ENCODE data around the gene SUN3. TPM values are rescaled to one million over a fixed set of nuclear protein-coding genes. Genes with fewer than 3 reads are reported as not detected.
"Not testable (repeated sequence)": the region's sequence is repeated elsewhere in the genome, so short reads cannot be mapped to it uniquely, and the experiment has no call there.

Gene SUN3
- total RNA-seq, 3 donors from 2014 or later = not detected

GRCh38 chr7:47952224-47952623 is 76.7 kb downstream of the SUN3 start:
- Mint-ChIP-seq H3K4me3 (no peak overlapping the region), H3K27me3 (ENCODE audit: low read depth) (no peaks in the 10 kb centered on the region), H3K36me3 (ENCODE audit: insufficient read depth) (peaks cover 14% of the 10 kb centered on the region), H3K9me3 (no peaks in the 10 kb centered on the region), H3K4me1 (ENCODE audit: low read depth) (no peaks in the 10 kb centered on the region)
- DNase-seq = no peak
- no peak for ATAC-seq

DNA sequence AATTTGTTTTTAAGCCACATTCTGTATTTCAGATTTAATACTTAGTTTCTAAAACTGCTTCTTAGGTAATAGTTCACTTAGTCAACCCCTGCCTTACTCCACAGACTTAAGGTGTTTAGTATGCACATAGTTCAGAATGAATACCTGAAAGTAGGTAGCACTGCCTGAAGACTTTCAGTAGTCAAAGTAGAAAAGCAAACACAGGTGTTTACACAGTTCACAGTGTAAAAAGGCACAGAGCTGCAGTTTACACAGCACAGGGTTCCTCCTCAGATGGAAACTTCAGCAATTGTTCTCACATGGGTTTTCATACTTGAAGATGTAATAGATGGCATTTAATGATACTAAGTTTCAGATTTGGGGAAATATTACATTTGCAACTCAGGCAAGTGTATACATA is 77.5 kb downstream of the SUN3 start:
- DNase-seq (no peak), ATAC-seq (no peak)
- H3K9me3 Mint-ChIP-seq = no peaks in the 10 kb centered on the region
- no peaks in the 10 kb centered on the region for H3K4me1 Mint-ChIP-seq (ENCODE audit: low read depth)
- H3K27me3 Mint-ChIP-seq (ENCODE audit: low read depth) = no peaks in the 10 kb centered on the region
- peaks cover 10% of the 10 kb centered on the region for H3K36me3 Mint-ChIP-seq (ENCODE audit: insufficient read depth)
- H3K4me3 Mint-ChIP-seq = no peak overlapping the region

DNA sequence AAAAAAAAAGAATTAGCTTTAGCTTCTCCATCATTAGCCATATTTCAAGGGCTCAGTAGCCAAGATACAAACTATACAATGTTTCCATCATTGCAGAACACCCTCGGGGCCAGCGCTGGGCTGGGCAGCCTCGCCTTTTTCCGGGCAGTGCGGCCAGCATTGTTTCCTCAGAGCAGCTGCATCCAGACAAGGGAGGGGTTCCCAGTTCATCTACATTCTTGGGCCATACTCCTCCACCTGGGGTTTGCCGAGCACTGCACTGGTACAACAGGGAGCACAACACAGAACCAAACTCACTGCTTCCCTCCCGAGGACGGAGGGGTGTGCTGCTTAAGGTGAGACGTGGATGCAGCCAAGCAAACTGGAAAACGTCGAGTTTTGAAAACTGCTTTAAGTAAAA is 78.2 kb downstream of the SUN3 start:
- DNase-seq (no peak), ATAC-seq (no peak)

DNA sequence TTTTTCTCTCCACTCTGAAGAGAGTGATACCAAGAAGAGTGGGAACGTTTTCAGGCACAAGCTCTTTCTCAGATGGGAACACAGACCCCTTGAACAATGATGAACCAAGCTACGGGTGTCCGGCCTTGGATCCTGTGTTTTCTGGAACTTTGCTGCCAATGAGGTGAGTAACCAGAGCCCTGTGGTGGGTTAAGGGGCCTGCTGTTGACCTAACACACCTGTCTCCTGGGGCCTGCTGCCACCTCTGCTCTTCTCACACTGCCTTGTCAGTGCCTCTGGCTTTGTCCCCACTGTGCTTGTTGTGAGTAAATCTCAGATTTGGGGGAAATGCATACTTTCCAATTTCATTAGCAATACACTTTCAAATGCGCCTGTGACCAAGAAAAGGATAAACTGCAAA is 79.2 kb downstream of the SUN3 start:
- no peaks in the 10 kb centered on the region for H3K9me3 Mint-ChIP-seq
- DNase-seq (no peak), ATAC-seq (no peak)
- no peak overlapping the region for H3K4me3 Mint-ChIP-seq
- H3K27me3 Mint-ChIP-seq (ENCODE audit: low read depth) = no peaks in the 10 kb centered on the region
- H3K36me3 Mint-ChIP-seq (ENCODE audit: insufficient read depth) = peaks cover 6% of the 10 kb centered on the region
- H3K4me1 Mint-ChIP-seq (ENCODE audit: low read depth) = no peaks in the 10 kb centered on the region

More for the DNA sequence above, 78.2 kb downstream of the SUN3 start:
- Mint-ChIP-seq H3K36me3 (ENCODE audit: insufficient read depth) (peaks cover 10% of the 10 kb centered on the region), H3K9me3 (no peaks in the 10 kb centered on the region), H3K4me3 (no peak overlapping the region), H3K27me3 (ENCODE audit: low read depth) (no peaks in the 10 kb centered on the region), H3K4me1 (ENCODE audit: low read depth) (no peaks in the 10 kb centered on the region)

GRCh38 chr7:47948141-47948790 is 80.6 kb downstream of the SUN3 start, which contains the start of gene PKD1L1:
TSS of gene PKD1L1 (minus strand) at chr7:47948466. CDS start at chr7:47948440, 26 bp downstream.
- DNase-seq (no peak), ATAC-seq (no peak)
- no peaks in the 10 kb centered on the region for H3K4me1 Mint-ChIP-seq (ENCODE audit: low read depth)
- no peak within 1 kb of the TSS for H3K4me3 Mint-ChIP-seq
- no peaks in the 10 kb centered on the region for H3K27me3 Mint-ChIP-seq (ENCODE audit: low read depth)
- no peaks in the 10 kb centered on the region for H3K9me3 Mint-ChIP-seq
- H3K36me3 Mint-ChIP-seq (ENCODE audit: insufficient read depth) = no peaks in the 10 kb centered on the region

GRCh38 chr7:47947355-47947749 is 81.6 kb downstream of the SUN3 start:
- H3K9me3 Mint-ChIP-seq = no peaks in the 10 kb centered on the region
- no peak for DNase-seq
- H3K27me3 Mint-ChIP-seq (ENCODE audit: low read depth) = no peaks in the 10 kb centered on the region
- ATAC-seq = no peak
- no peaks in the 10 kb centered on the region for H3K4me1 Mint-ChIP-seq (ENCODE audit: low read depth)
- H3K4me3 Mint-ChIP-seq = no peak overlapping the region
- no peaks in the 10 kb centered on the region for H3K36me3 Mint-ChIP-seq (ENCODE audit: insufficient read depth)

- DNase-seq (no peak), ATAC-seq (no peak)
- Mint-ChIP-seq H3K4me1 (ENCODE audit: low read depth) (no peaks in the 10 kb centered on the region), H3K4me3 (no peak overlapping the region), H3K9me3 (no peaks in the 10 kb centered on the region), H3K27me3 (ENCODE audit: low read depth) (no peaks in the 10 kb centered on the region), H3K36me3 (ENCODE audit: insufficient read depth) (no peaks in the 10 kb centered on the region)
Observed at GRCh38 chr7:47946581-47947354, 82.1 kb downstream of the SUN3 start.

- Mint-ChIP-seq H3K9me3 (no peaks in the 10 kb centered on the region), H3K36me3 (ENCODE audit: insufficient read depth) (no peaks in the 10 kb centered on the region), H3K27me3 (ENCODE audit: low read depth) (no peaks in the 10 kb centered on the region), H3K4me1 (ENCODE audit: low read depth) (no peaks in the 10 kb centered on the region), H3K4me3 (no peak overlapping the region)
- ATAC-seq = peak in 1 of 2 donors; percentile 50
- DNase-seq = peak; percentile 76
Observed at GRCh38 chr7:47945261-47946015, 83.5 kb downstream of the SUN3 start.

DNA sequence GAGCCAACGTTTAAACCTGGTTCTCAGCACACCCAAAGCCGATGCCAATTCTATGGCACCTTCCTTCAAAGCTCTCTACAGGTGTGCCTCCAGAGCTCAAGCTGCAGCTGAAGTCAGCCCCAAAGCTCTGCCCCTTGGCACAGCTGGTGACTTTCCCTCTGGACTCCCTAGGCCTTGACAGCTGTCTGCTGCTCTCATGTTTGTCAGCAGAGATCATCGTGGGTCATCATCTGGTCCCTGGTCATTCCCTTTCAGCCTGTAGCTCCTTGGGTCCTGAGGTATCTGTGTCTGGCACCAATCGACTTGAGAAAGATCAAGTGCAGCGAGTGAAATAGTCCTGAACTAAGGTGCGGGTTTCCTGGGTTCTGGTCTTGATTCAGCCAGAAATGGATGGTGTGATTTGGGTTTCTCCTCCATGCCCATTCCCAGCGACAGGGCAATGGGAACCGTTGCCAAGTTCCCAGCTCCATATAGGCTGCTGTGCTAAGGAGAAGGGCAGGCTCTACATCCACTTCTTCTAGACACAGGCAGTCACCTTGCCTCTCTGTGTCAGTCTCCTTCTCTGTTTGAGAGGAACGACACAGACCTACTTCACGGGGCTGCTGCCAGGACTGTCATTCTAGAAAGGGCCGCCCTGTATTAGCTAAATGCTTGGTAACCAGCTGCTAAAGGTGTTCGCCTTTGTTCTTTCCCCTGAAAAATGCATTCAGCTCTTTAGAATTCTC is 84.2 kb downstream of the SUN3 start:
- Mint-ChIP-seq H3K27me3 (ENCODE audit: low read depth) (no peaks in the 10 kb centered on the region), H3K9me3 (no peaks in the 10 kb centered on the region), H3K36me3 (ENCODE audit: insufficient read depth) (no peaks in the 10 kb centered on the region), H3K4me3 (no peak overlapping the region), H3K4me1 (ENCODE audit: low read depth) (no peaks in the 10 kb centered on the region)
- no peak for ATAC-seq
- no peak for DNase-seq

DNA sequence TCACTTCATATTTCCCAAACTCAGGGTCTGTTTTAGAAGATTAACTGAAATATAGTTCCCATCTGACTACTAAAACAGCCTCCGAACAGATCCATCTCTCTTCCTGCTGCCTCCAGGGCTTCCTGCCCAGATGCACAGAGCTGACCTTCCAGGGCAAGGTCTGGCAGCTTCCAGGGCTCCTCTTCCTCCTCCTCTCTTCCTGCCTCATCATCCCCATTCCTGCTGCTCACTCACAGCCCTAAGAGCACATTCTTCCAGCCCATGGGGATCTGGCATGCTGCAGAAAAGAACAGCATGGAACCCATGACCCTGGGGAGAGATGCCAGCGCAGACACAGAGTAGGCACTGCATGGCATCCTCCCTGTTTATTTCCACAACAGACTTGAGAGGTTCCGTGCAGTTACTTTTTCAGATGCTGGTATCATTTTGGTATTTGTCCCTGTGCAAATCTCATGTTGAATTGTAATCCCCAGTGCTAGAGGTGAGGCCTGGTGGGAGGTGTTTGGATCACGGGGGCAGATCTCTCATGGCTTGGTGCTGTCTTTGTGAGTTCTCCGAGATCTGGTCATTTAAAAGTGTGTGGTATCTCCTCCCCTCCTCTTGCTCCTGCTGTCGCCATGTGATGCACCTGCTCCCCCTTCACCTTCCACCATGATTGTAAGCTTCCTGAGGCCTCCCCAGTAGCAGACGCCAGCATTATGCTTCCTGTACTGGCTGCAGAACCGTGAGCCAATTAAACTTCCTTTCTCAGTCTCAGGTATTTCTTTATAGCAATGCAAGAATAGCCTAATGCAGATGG is 85.0 kb downstream of the SUN3 start:
- ATAC-seq (no peak), DNase-seq (no peak)
- Mint-ChIP-seq H3K4me1 (ENCODE audit: low read depth) (no peaks in the 10 kb centered on the region), H3K9me3 (no peaks in the 10 kb centered on the region), H3K4me3 (no peak overlapping the region), H3K36me3 (ENCODE audit: insufficient read depth) (no peaks in the 10 kb centered on the region), H3K27me3 (ENCODE audit: low read depth) (no peaks in the 10 kb centered on the region)

DNA sequence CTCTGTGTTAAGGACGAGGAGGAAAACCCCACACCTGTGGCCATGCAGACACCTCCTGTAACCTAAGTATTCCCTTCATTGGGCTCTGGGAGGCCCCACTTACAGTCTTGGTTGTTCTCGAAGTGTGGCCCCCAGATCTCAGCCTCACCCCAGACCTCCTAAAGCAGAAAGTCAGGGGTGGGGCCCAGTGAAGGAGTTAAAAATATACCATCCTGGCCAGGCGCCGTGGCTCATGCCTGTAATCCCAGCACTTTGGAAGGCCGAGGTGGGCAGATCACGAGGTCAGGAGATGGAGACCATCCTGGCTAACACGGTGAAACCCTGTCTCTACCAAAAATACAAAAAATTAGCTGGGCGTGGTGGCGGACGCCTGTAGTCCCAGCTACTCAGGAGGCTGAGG is 86.3 kb downstream of the SUN3 start:
- not testable (repeated sequence) for H3K27me3 Mint-ChIP-seq (ENCODE audit: low read depth); DNase-seq; H3K36me3 Mint-ChIP-seq (ENCODE audit: insufficient read depth); ATAC-seq; H3K4me3 Mint-ChIP-seq; H3K4me1 Mint-ChIP-seq (ENCODE audit: low read depth); H3K9me3 Mint-ChIP-seq

DNA sequence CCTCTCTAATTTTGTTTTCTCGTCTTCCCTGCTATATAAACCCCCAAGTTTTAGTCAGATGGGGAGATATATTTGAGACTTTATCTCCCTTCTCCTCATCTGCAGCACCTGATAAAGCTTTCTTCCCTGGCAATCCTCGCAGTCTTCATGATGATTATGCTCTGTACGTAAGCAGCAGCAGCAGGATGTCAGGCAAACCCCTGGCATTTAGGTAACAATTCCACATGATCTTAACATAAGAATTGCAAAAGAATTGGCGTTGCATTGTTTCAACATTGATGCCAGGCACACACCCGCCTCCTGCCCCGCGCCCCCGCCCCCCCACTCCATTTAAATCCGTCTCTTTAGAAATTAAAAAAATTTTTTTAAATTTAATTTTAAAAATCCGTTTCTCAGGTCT is 86.8 kb downstream of the SUN3 start:
- Mint-ChIP-seq H3K36me3 (ENCODE audit: insufficient read depth) (no peaks in the 10 kb centered on the region), H3K9me3 (no peaks in the 10 kb centered on the region), H3K4me3 (no peak overlapping the region), H3K27me3 (ENCODE audit: low read depth) (no peaks in the 10 kb centered on the region), H3K4me1 (ENCODE audit: low read depth) (peaks cover 3% of the 10 kb centered on the region)
- no peak for ATAC-seq
- no peak for DNase-seq

GRCh38 chr7:47941136-47941844 is 87.6 kb downstream of the SUN3 start:
- Mint-ChIP-seq H3K9me3 (no peaks in the 10 kb centered on the region), H3K36me3 (ENCODE audit: insufficient read depth) (peaks cover under 1% of the 10 kb centered on the region), H3K4me1 (ENCODE audit: low read depth) (peaks cover 3% of the 10 kb centered on the region), H3K27me3 (ENCODE audit: low read depth) (no peaks in the 10 kb centered on the region), H3K4me3 (no peak overlapping the region)
- ATAC-seq (no peak), DNase-seq (no peak)

All from activated T-cell treated with anti-CD3 and anti-CD28 coated beads, Interleukin-2, amount 50 U/mL, for 4 hours (primary cell).